Neural progenitor cell (in vitro differentiated cells): Measurements from ENCODE around the gene GULP1. TPM values are rescaled to one million over a fixed set of nuclear protein-coding genes. Genes with fewer than 3 reads are reported as not detected.
A peak's percentile ranks its signal among the peaks of the same experiment; 100 is the strongest.

Experiments used
- DNase-seq: peaks from one replicate; pipeline ENCODE4 v3.0.0-alpha.2; 2016; ENCODE audit warnings: low spot score
- H2AFZ ChIP-seq: fragments of 200-600 bp; sonication (generic); replicated peaks from 2 replicates; pipeline ENCODE4 v1.6.1; 2016; ENCODE audit warnings: antibody characterized with exemption
- H3F3A ChIP-seq: fragments of 200-600 bp; sonication (generic); 2 replicates; pipeline ENCODE4 v1.6.1; 2016; ENCODE audit warnings: antibody characterized with exemption, low read depth
- H3K27ac ChIP-seq: fragments of 200-600 bp; sonication (generic); 2 replicates; pipeline ENCODE4 v1.5.1; 2016; ENCODE audit warnings: mild to moderate bottlenecking
- H3K27me3 ChIP-seq: fragments of 200-600 bp; sonication (generic); 2 replicates; pipeline ENCODE4 v1.6.1; 2016; ENCODE audit warnings: mild to moderate bottlenecking, moderate library complexity
- H3K36me3 ChIP-seq: fragments of 200-600 bp; sonication (generic); 2 replicates; pipeline ENCODE4 v1.5.1; 2016
- H3K4me1 ChIP-seq: fragments of 200-600 bp; sonication (generic); 2 replicates; pipeline ENCODE4 v1.6.1; 2016; ENCODE audit warnings: mixed run types
- H3K4me2 ChIP-seq: fragments of 200-600 bp; sonication (generic); 2 replicates; pipeline ENCODE4 v1.6.1; 2016
- H3K4me3 ChIP-seq: fragments of 200-600 bp; sonication (generic); 2 replicates; pipeline ENCODE4 v1.5.1; 2016
- H3K79me2 ChIP-seq: fragments of 200-600 bp; sonication (generic); 2 replicates; pipeline ENCODE4 v1.6.1; 2016; ENCODE audit warnings: low read depth
- H3K9ac ChIP-seq: fragments of 200-600 bp; sonication (generic); 2 replicates; pipeline ENCODE4 v1.6.1; 2016
- H3K9me3 ChIP-seq: fragments of 200-600 bp; sonication (generic); 2 replicates; pipeline ENCODE4 v1.5.1; 2016; ENCODE audit warnings: low read depth
- H4K20me1 ChIP-seq: fragments of 200-600 bp; sonication (generic); 2 replicates; pipeline ENCODE4 v1.6.1; 2016; ENCODE audit warnings: low read depth
- H3K27ac Mint-ChIP-seq: 3 replicates; pipeline ENCODE4 v1.8.0; 2021; ENCODE audit warnings: mixed read lengths
- H3K27me3 Mint-ChIP-seq: 2 replicates; pipeline ENCODE4 v1.8.0; 2022; ENCODE audit warnings: low read depth, mild to moderate bottlenecking, inconsistent platforms, moderate library complexity, mixed read lengths; ENCODE audit not compliant: insufficient read depth
- H3K36me3 Mint-ChIP-seq: 3 replicates; pipeline ENCODE4 v1.8.0; 2021; ENCODE audit warnings: mixed read lengths
- H3K4me1 Mint-ChIP-seq: 3 replicates; pipeline ENCODE4 v1.8.0; 2021; ENCODE audit warnings: mixed read lengths
- H3K4me3 Mint-ChIP-seq: 3 replicates; pipeline ENCODE4 v1.8.0; 2021; ENCODE audit warnings: mild to moderate bottlenecking, moderate library complexity, mixed read lengths
- H3K9me3 Mint-ChIP-seq: 3 replicates; pipeline ENCODE4 v1.8.0; 2020; ENCODE audit warnings: mixed read lengths
- EZH2 ChIP-seq: fragments of 200-600 bp; sonication (generic); IDR thresholded peaks from 2 replicates; pipeline ENCODE4 v1.6.1; 2017; ENCODE audit warnings: antibody characterized with exemption, mild to moderate bottlenecking, moderate library complexity
- EZH2phosphoT487 ChIP-seq: fragments of 200-600 bp; sonication (generic); IDR thresholded peaks from 2 replicates; pipeline ENCODE4 v1.6.1; 2017; ENCODE audit warnings: antibody characterized with exemption
- total RNA-seq: library from RNA; depleted of rRNA; stranded (reverse); fragments of >200 nt; gene quantifications from 2 replicates; pipeline ENCODE4 v1.2.3, GENCODE V29; 2015; ENCODE audit warnings: low replicate concordance
- TF ChIP-seq, protein P1 (sequence below): fragments of 200-600 bp; sonication (generic); IDR thresholded peaks from 2 replicates; pipeline ENCODE4 v1.5.1; 2017; ENCODE audit warnings: antibody characterized with exemption, mild to moderate bottlenecking

The GULP1 gene
- total RNA-seq, 1 donor from 2014 or later, result 154 TPM

GRCh38 chr2:188285049-188285448 lies 6.6 kb upstream of the GULP1 start:
- Histone ChIP-seq H3K79me2 (peaks cover 45% of the 10 kb centered on the region), H3K27ac (no peak overlapping the region), H3K27me3 (no peaks in the 10 kb centered on the region), H3F3A (peaks cover 8% of the 10 kb centered on the region), H4K20me1 (no peaks in the 10 kb centered on the region), H3K4me1 (no peaks in the 10 kb centered on the region), H3K4me2 (peak overlapping the region; percentile 51), H3K4me3 (peak overlapping the region; percentile 48), H3K9me3 (no peaks in the 10 kb centered on the region), H3K9ac (no peak overlapping the region), H3K36me3 (no peaks in the 10 kb centered on the region), H2AFZ (no peak overlapping the region)
- DNase-seq, result no peak
- peaks cover 14% of the 10 kb centered on the region for H3K9me3 Mint-ChIP-seq
- H3K4me3 Mint-ChIP-seq, result no peak overlapping the region
- no peak for TF ChIP-seq EZH2phosphoT487
- no peak for TF ChIP-seq EZH2
- TF ChIP-seq, protein P1, sequence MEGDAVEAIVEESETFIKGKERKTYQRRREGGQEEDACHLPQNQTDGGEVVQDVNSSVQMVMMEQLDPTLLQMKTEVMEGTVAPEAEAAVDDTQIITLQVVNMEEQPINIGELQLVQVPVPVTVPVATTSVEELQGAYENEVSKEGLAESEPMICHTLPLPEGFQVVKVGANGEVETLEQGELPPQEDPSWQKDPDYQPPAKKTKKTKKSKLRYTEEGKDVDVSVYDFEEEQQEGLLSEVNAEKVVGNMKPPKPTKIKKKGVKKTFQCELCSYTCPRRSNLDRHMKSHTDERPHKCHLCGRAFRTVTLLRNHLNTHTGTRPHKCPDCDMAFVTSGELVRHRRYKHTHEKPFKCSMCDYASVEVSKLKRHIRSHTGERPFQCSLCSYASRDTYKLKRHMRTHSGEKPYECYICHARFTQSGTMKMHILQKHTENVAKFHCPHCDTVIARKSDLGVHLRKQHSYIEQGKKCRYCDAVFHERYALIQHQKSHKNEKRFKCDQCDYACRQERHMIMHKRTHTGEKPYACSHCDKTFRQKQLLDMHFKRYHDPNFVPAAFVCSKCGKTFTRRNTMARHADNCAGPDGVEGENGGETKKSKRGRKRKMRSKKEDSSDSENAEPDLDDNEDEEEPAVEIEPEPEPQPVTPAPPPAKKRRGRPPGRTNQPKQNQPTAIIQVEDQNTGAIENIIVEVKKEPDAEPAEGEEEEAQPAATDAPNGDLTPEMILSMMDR, result no peak
- H3K27ac Mint-ChIP-seq, result no peak overlapping the region
- no peaks in the 10 kb centered on the region for H3K27me3 Mint-ChIP-seq
- H3K4me1 Mint-ChIP-seq, result no peaks in the 10 kb centered on the region
- peaks cover 1% of the 10 kb centered on the region for H3K36me3 Mint-ChIP-seq

- Histone ChIP-seq H3K4me3 (peak overlapping the region; percentile 48), H3K79me2 (peaks cover 49% of the 10 kb centered on the region), H4K20me1 (no peaks in the 10 kb centered on the region), H3K9ac (no peak overlapping the region), H3K27ac (no peak overlapping the region), H3K27me3 (no peaks in the 10 kb centered on the region), H3K4me2 (peak overlapping the region; percentile 51), H3F3A (peaks cover 10% of the 10 kb centered on the region), H3K4me1 (peaks cover 5% of the 10 kb centered on the region), H3K36me3 (no peaks in the 10 kb centered on the region), H2AFZ (no peak overlapping the region), H3K9me3 (no peaks in the 10 kb centered on the region)
- Mint-ChIP-seq H3K4me1 (peaks cover 4% of the 10 kb centered on the region), H3K4me3 (no peak overlapping the region), H3K9me3 (peaks cover 14% of the 10 kb centered on the region), H3K27ac (no peak overlapping the region), H3K36me3 (peaks cover 1% of the 10 kb centered on the region), H3K27me3 (no peaks in the 10 kb centered on the region)
- TF ChIP-seq, protein P1, result no peak
- TF ChIP-seq EZH2phosphoT487 (no peak), EZH2 (no peak)
- DNase-seq, result no peak
These were observed 5.9 kb upstream of the GULP1 start for GRCh38 chr2:188285774-188286173.

DNA sequence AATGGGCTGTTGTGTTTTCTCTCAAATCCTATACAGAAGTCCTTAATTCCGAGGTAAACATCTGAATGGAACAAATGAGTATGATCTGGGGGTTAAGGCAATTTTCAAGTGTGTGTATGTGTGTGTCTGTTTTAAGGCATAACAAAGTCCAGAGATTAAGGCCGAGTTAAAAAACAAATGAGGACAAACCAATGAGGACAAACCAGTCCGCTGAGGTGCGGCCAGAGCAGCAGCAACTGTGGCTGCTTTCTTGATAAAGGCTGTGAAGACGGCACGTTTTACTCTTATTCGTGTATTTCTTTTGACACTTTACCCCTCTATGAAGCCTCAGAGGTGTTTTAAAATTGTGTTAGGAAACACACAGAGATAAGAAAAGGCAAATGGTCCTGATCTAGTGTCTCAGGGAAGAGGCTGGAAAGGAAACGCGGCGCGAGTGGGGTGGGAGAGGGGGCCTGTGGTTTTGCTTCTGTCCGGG lies 495 bp upstream of the GULP1 start:
- DNase-seq, result peak; percentile 54
- Histone ChIP-seq H3K9ac (no peak overlapping the region), H3K4me3 (peak overlapping the region; percentile 97), H3K4me1 (peaks cover 35% of the 10 kb centered on the region), H3K27me3 (no peaks in the 10 kb centered on the region), H3F3A (peaks cover 37% of the 10 kb centered on the region), H3K27ac (peak overlapping the region; percentile 99), H3K36me3 (no peaks in the 10 kb centered on the region), H3K79me2 (peaks cover 63% of the 10 kb centered on the region), H3K9me3 (no peaks in the 10 kb centered on the region), H2AFZ (peak overlapping the region; percentile 71), H4K20me1 (peaks cover 5% of the 10 kb centered on the region), H3K4me2 (peak overlapping the region; percentile 96)
- H3K27me3 Mint-ChIP-seq, result no peaks in the 10 kb centered on the region
- H3K4me1 Mint-ChIP-seq, result peaks cover 21% of the 10 kb centered on the region
- H3K4me3 Mint-ChIP-seq, result peak overlapping the region; percentile 97
- H3K27ac Mint-ChIP-seq, result peak overlapping the region; percentile 94
- H3K9me3 Mint-ChIP-seq, result peaks cover 12% of the 10 kb centered on the region
- TF ChIP-seq EZH2, result no peak
- TF ChIP-seq EZH2phosphoT487, result no peak
- TF ChIP-seq, protein P1, result no peak
- peaks cover 1% of the 10 kb centered on the region for H3K36me3 Mint-ChIP-seq
